ENCODE data around the gene DGCR6L.

DNA sequence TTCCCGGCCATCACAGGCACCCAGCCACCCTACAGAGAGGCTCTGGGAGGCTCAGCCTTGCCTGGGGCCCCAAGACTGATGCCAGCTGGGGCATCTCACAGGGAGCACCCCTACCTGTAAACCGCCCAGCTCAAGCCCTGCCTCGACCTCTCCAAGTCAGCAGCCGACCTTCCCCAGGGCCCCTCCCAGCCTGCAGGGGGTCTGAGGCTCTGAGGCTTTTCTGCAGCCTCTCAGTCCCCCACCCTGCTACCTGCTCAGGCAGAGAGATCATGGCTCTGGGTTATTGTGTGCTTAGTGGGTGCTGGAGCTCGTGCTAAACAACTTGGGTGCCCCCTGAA lies 28.6 kb downstream of the DGCR6L start:
- no peak for TF ChIP-seq EZH2 (IDR thresholded peaks at IDR 0.05; ENCODE audit: insufficient read depth, poor library complexity, severe bottlenecking)
- TF ChIP-seq EZH2phosphoT487 (IDR thresholded peaks at IDR 0.05; ENCODE audit: insufficient read depth, low read depth), result no peak
